ENCODE measurements around the gene OR6J1.

OR6J1 gene

GRCh38 chr14:22602862-22603261 lies 41.3 kb downstream of the OR6J1 start:
- Histone ChIP-seq H3K9me3 (replicated peaks; ENCODE audit: low read length) (no peaks in the 10 kb centered on the region), H3K36me3 (ENCODE audit: insufficient read depth, low read length) (peaks cover 45% of the 10 kb centered on the region), H3K4me3 (ENCODE audit: low read length) (no peak overlapping the region), H3K4me2 (ENCODE audit: low read length) (peak overlapping the region; percentile 19), H3K4me1 (ENCODE audit: control insufficient read depth, insufficient read depth, low read length) (peaks cover 46% of the 10 kb centered on the region), H3K27me3 (ENCODE audit: control insufficient read depth, insufficient read depth, low read length) (no peaks in the 10 kb centered on the region), H3K9ac (ENCODE audit: low read depth, low read length) (peak overlapping the region; percentile 47)

- peak overlapping the region; percentile 47 for H3K9ac ChIP-seq (ENCODE audit: low read depth, low read length)
- H3K27me3 ChIP-seq (ENCODE audit: control insufficient read depth, insufficient read depth, low read length), result no peaks in the 10 kb centered on the region
- H3K36me3 ChIP-seq (ENCODE audit: insufficient read depth, low read length), result peaks cover 38% of the 10 kb centered on the region
- H3K4me3 ChIP-seq (ENCODE audit: low read length), result no peak overlapping the region
- no peaks in the 10 kb centered on the region for H3K9me3 ChIP-seq (replicated peaks; ENCODE audit: low read length)
- H3K4me2 ChIP-seq (ENCODE audit: low read length), result no peak overlapping the region
- peaks cover 40% of the 10 kb centered on the region for H3K4me1 ChIP-seq (ENCODE audit: control insufficient read depth, insufficient read depth, low read length)
Observed at GRCh38 chr14:22601996-22602395, 42.2 kb downstream of the OR6J1 start.

GRCh38 chr14:22601456-22601855 lies 42.7 kb downstream of the OR6J1 start:
- H3K27me3 ChIP-seq (ENCODE audit: control insufficient read depth, insufficient read depth, low read length), result no peaks in the 10 kb centered on the region
- H3K4me3 ChIP-seq (ENCODE audit: low read length), result no peak overlapping the region
- peaks cover 35% of the 10 kb centered on the region for H3K4me1 ChIP-seq (ENCODE audit: control insufficient read depth, insufficient read depth, low read length)
- no peak overlapping the region for H3K9ac ChIP-seq (ENCODE audit: low read depth, low read length)
- no peaks in the 10 kb centered on the region for H3K9me3 ChIP-seq (replicated peaks; ENCODE audit: low read length)
- H3K36me3 ChIP-seq (ENCODE audit: insufficient read depth, low read length), result peaks cover 35% of the 10 kb centered on the region
- no peak overlapping the region for H3K4me2 ChIP-seq (ENCODE audit: low read length)

- H3K4me3 ChIP-seq (ENCODE audit: low read length), result no peak overlapping the region
Observed at GRCh38 chr14:22600027-22600426, 44.1 kb downstream of the OR6J1 start.

GRCh38 chr14:22599349-22599748 lies 44.8 kb downstream of the OR6J1 start:
- H3K4me3 ChIP-seq (ENCODE audit: low read length), result peak overlapping the region; percentile 76
- peak overlapping the region; percentile 84 for H3K9ac ChIP-seq (ENCODE audit: low read depth, low read length)
- H3K4me1 ChIP-seq (ENCODE audit: control insufficient read depth, insufficient read depth, low read length), result peaks cover 25% of the 10 kb centered on the region
- no peaks in the 10 kb centered on the region for H3K9me3 ChIP-seq (replicated peaks; ENCODE audit: low read length)
- peaks cover 21% of the 10 kb centered on the region for H3K36me3 ChIP-seq (ENCODE audit: insufficient read depth, low read length)
- H3K27me3 ChIP-seq (ENCODE audit: control insufficient read depth, insufficient read depth, low read length), result peaks cover 4% of the 10 kb centered on the region
- H3K4me2 ChIP-seq (ENCODE audit: low read length), result peak overlapping the region; percentile 97

More at GRCh38 chr14:22600027-22600426, 44.1 kb downstream of the OR6J1 start:
- peaks cover 27% of the 10 kb centered on the region for H3K36me3 ChIP-seq (ENCODE audit: insufficient read depth, low read length)
- peak overlapping the region; percentile 97 for H3K4me2 ChIP-seq (ENCODE audit: low read length)
- H3K9ac ChIP-seq (ENCODE audit: low read depth, low read length), result peak overlapping the region; percentile 84
- peaks cover 25% of the 10 kb centered on the region for H3K4me1 ChIP-seq (ENCODE audit: control insufficient read depth, insufficient read depth, low read length)
- no peaks in the 10 kb centered on the region for H3K9me3 ChIP-seq (replicated peaks; ENCODE audit: low read length)
- peaks cover under 1% of the 10 kb centered on the region for H3K27me3 ChIP-seq (ENCODE audit: control insufficient read depth, insufficient read depth, low read length)

- peaks cover 4% of the 10 kb centered on the region for H3K27me3 ChIP-seq (ENCODE audit: control insufficient read depth, insufficient read depth, low read length)
Observed at GRCh38 chr14:22598896-22599244, 45.3 kb downstream of the OR6J1 start.

GRCh38 chr14:22598099-22598895 lies 45.9 kb downstream of the OR6J1 start, which contains the start of gene ABHD4:
Gene ABHD4 (plus strand): TSS chr14:22598300. CDS start chr14:22598307, 7 bp downstream.
- Histone ChIP-seq H3K9ac (ENCODE audit: low read depth, low read length) (peak within 1 kb of the TSS; percentile 84), H3K4me2 (ENCODE audit: low read length) (peak within 1 kb of the TSS; percentile 97), H3K27me3 (ENCODE audit: control insufficient read depth, insufficient read depth, low read length) (peaks cover 4% of the 10 kb centered on the region), H3K36me3 (ENCODE audit: insufficient read depth, low read length) (peaks cover 13% of the 10 kb centered on the region), H3K4me1 (ENCODE audit: control insufficient read depth, insufficient read depth, low read length) (peaks cover 22% of the 10 kb centered on the region), H3K4me3 (ENCODE audit: low read length) (peak within 1 kb of the TSS; percentile 76), H3K9me3 (replicated peaks; ENCODE audit: low read length) (no peaks in the 10 kb centered on the region)

More at GRCh38 chr14:22598896-22599244, 45.3 kb downstream of the OR6J1 start:
- Histone ChIP-seq H3K4me3 (ENCODE audit: low read length) (peak overlapping the region; percentile 76), H3K9ac (ENCODE audit: low read depth, low read length) (peak overlapping the region; percentile 84), H3K36me3 (ENCODE audit: insufficient read depth, low read length) (peaks cover 18% of the 10 kb centered on the region), H3K9me3 (replicated peaks; ENCODE audit: low read length) (no peaks in the 10 kb centered on the region), H3K4me2 (ENCODE audit: low read length) (peak overlapping the region; percentile 97), H3K4me1 (ENCODE audit: control insufficient read depth, insufficient read depth, low read length) (peaks cover 25% of the 10 kb centered on the region)

- Histone ChIP-seq H3K4me2 (ENCODE audit: low read length) (peak overlapping the region; percentile 97), H3K9ac (ENCODE audit: low read depth, low read length) (peak overlapping the region; percentile 84), H3K9me3 (replicated peaks; ENCODE audit: low read length) (no peaks in the 10 kb centered on the region), H3K36me3 (ENCODE audit: insufficient read depth, low read length) (peaks cover 11% of the 10 kb centered on the region), H3K27me3 (ENCODE audit: control insufficient read depth, insufficient read depth, low read length) (peaks cover 9% of the 10 kb centered on the region), H3K4me3 (ENCODE audit: low read length) (peak overlapping the region; percentile 76), H3K4me1 (ENCODE audit: control insufficient read depth, insufficient read depth, low read length) (peaks cover 16% of the 10 kb centered on the region)
Observed at GRCh38 chr14:22597771-22598098, 46.4 kb downstream of the OR6J1 start.

- Histone ChIP-seq H3K27me3 (ENCODE audit: control insufficient read depth, insufficient read depth, low read length) (peaks cover 13% of the 10 kb centered on the region), H3K36me3 (ENCODE audit: insufficient read depth, low read length) (peaks cover 8% of the 10 kb centered on the region), H3K4me1 (ENCODE audit: control insufficient read depth, insufficient read depth, low read length) (peaks cover 12% of the 10 kb centered on the region), H3K4me3 (ENCODE audit: low read length) (no peak overlapping the region), H3K9me3 (replicated peaks; ENCODE audit: low read length) (no peaks in the 10 kb centered on the region), H3K4me2 (ENCODE audit: low read length) (peak overlapping the region; percentile 97), H3K9ac (ENCODE audit: low read depth, low read length) (peak overlapping the region; percentile 84)
Observed at GRCh38 chr14:22597265-22597664, 46.9 kb downstream of the OR6J1 start.

GRCh38 chr14:22596354-22596879 lies 47.7 kb downstream of the OR6J1 start:
- Histone ChIP-seq H3K4me1 (ENCODE audit: control insufficient read depth, insufficient read depth, low read length) (peaks cover 10% of the 10 kb centered on the region), H3K27me3 (ENCODE audit: control insufficient read depth, insufficient read depth, low read length) (peaks cover 13% of the 10 kb centered on the region), H3K4me2 (ENCODE audit: low read length) (no peak overlapping the region), H3K9ac (ENCODE audit: low read depth, low read length) (no peak overlapping the region), H3K36me3 (ENCODE audit: insufficient read depth, low read length) (peaks cover 3% of the 10 kb centered on the region), H3K9me3 (replicated peaks; ENCODE audit: low read length) (no peaks in the 10 kb centered on the region), H3K4me3 (ENCODE audit: low read length) (no peak overlapping the region)

- Histone ChIP-seq H3K4me3 (ENCODE audit: low read length) (no peak overlapping the region), H3K4me1 (ENCODE audit: control insufficient read depth, insufficient read depth, low read length) (peaks cover 8% of the 10 kb centered on the region), H3K36me3 (ENCODE audit: insufficient read depth, low read length) (no peaks in the 10 kb centered on the region), H3K9me3 (replicated peaks; ENCODE audit: low read length) (no peaks in the 10 kb centered on the region), H3K9ac (ENCODE audit: low read depth, low read length) (no peak overlapping the region), H3K4me2 (ENCODE audit: low read length) (no peak overlapping the region), H3K27me3 (ENCODE audit: control insufficient read depth, insufficient read depth, low read length) (peaks cover 13% of the 10 kb centered on the region)
Observed at GRCh38 chr14:22594156-22594716, 49.9 kb downstream of the OR6J1 start.

Data from skeletal muscle satellite cell (primary cell).